ENCODE data around the gene LY6G6F. TPM values are rescaled to one million over a fixed set of nuclear protein-coding genes. Genes with fewer than 3 reads are reported as not detected.
A peak's percentile ranks its signal among the peaks of the same experiment; 100 is the strongest.

The LY6G6F gene
- total RNA-seq, 4 donors from 2014 or later, result not detected

- no peaks in the 10 kb centered on the region for H3K27me3 ChIP-seq
- H3K27ac ChIP-seq, result no peak overlapping the region
- in situ Hi-C loops (cut with MboI; ENCODE audit: low pct_ligation_motif_present in 1 of 4, low pct_unique_long_range_greater_than_20kb in 1 of 4, low sequenced_read_pairs in 3 of 4), result no loop called here
- no peak for TF ChIP-seq EP300 (IDR thresholded peaks at IDR 0.05; ENCODE audit: low read depth)
- TF ChIP-seq CTCF (IDR thresholded peaks at IDR 0.05), result no peak
- no peak for TF ChIP-seq POLR2AphosphoS5 (IDR thresholded peaks at IDR 0.05)
- no peak for TF ChIP-seq POLR2A (IDR thresholded peaks at IDR 0.05)
- H3K4me3 ChIP-seq, result no peak overlapping the region
- H3K36me3 ChIP-seq, result peaks cover 0 to 44% (median 21%) of the 10 kb centered on the region in 4 donors
- no peaks in the 10 kb centered on the region for H3K9me3 ChIP-seq
- no peaks in the 10 kb centered on the region for H3K4me1 ChIP-seq
- 90% methylated on average over 6 of the region's 6 CpGs; no CpG with 5 or more reads in 1 of the 2 donors for WGBS, 2 donors (ENCODE audit: low coverage in 1 of 2)
- no peak for DNase-seq
- intact Hi-C loops (cut with DNase I; ENCODE audit: low total_unique reads), result no loop called here
These were observed 13.1 kb upstream of the LY6G6F start for GRCh38 chr6:31693535-31693934.

GRCh38 chr6:31697555-31697954 lies 9.1 kb upstream of the LY6G6F start:
- no peak overlapping the region for H3K27ac ChIP-seq
- peaks cover 0 to 33% (median 12%) of the 10 kb centered on the region in 4 donors for H3K36me3 ChIP-seq
- 55 to 57% methylated on average over 3 of the region's 3 CpGs for WGBS, 2 donors (ENCODE audit: low coverage in 1 of 2)
- H3K9me3 ChIP-seq, result no peaks in the 10 kb centered on the region
- TF ChIP-seq POLR2A (IDR thresholded peaks at IDR 0.05), result no peak
- no peak for TF ChIP-seq POLR2AphosphoS5 (IDR thresholded peaks at IDR 0.05)
- H3K4me3 ChIP-seq, result no peak overlapping the region
- peaks cover 17 to 20% (median 18%) of the 10 kb centered on the region in 4 donors for H3K4me1 ChIP-seq
- in situ Hi-C loops (cut with MboI; ENCODE audit: low pct_ligation_motif_present in 1 of 4, low pct_unique_long_range_greater_than_20kb in 1 of 4, low sequenced_read_pairs in 3 of 4) (no loop called here), intact Hi-C loops (cut with DNase I; ENCODE audit: low total_unique reads) (no loop called here)
- no peak for DNase-seq
- H3K27me3 ChIP-seq, result no peaks in the 10 kb centered on the region

- Histone ChIP-seq H3K4me1 (peaks cover 17 to 27% (median 21%) of the 10 kb centered on the region in 4 donors), H3K9me3 (no peaks in the 10 kb centered on the region), H3K27ac (peak overlapping the region in 2 of 4 donors; percentile 2 to 98), H3K4me3 (no peak overlapping the region), H3K36me3 (peaks cover 0 to 15% (median 5%) of the 10 kb centered on the region in 4 donors), H3K27me3 (no peaks in the 10 kb centered on the region)
- DNase-seq, result no peak
- in situ Hi-C loops (cut with MboI; ENCODE audit: low pct_ligation_motif_present in 1 of 4, low pct_unique_long_range_greater_than_20kb in 1 of 4, low sequenced_read_pairs in 3 of 4) (no loop called here), intact Hi-C loops (cut with DNase I; ENCODE audit: low total_unique reads) (no loop called here)
- no peak for TF ChIP-seq EP300 (IDR thresholded peaks at IDR 0.05; ENCODE audit: low read depth)
- WGBS, 2 donors (ENCODE audit: low coverage in 1 of 2), result 47 to 64% methylated on average over 2 to 5 of the region's 5 CpGs
These were observed 5.8 kb upstream of the LY6G6F start for GRCh38 chr6:31700740-31701401.

- Histone ChIP-seq H3K27ac (peak overlapping the region; percentile 98 to 100 (median 99)), H3K36me3 (peaks cover 0 to 6% (median 3%) of the 10 kb centered on the region in 4 donors), H3K4me1 (peaks cover 17 to 27% (median 21%) of the 10 kb centered on the region in 4 donors), H3K4me3 (peak overlapping the region; percentile 66 to 99 (median 91)), H3K27me3 (no peaks in the 10 kb centered on the region), H3K9me3 (no peaks in the 10 kb centered on the region)
- intact Hi-C loops (cut with DNase I; ENCODE audit: low total_unique reads), result no loop called here
- no peak for DNase-seq
- no peak for TF ChIP-seq POLR2A (IDR thresholded peaks at IDR 0.05)
- TF ChIP-seq EP300 (IDR thresholded peaks at IDR 0.05; ENCODE audit: low read depth), result no peak
- no peak for TF ChIP-seq POLR2AphosphoS5 (IDR thresholded peaks at IDR 0.05)
- TF ChIP-seq CTCF (IDR thresholded peaks at IDR 0.05), result no peak
- WGBS, 2 donors (ENCODE audit: low coverage in 1 of 2), result 0 to 18% methylated on average over 4 to 7 of the region's 7 CpGs
- in situ Hi-C loops (cut with MboI; ENCODE audit: low pct_ligation_motif_present in 1 of 4, low pct_unique_long_range_greater_than_20kb in 1 of 4, low sequenced_read_pairs in 3 of 4), result no loop called here
These were observed 4.8 kb upstream of the LY6G6F start for GRCh38 chr6:31701666-31702404.

GRCh38 chr6:31702405-31702818 lies 4.3 kb upstream of the LY6G6F start:
- peak overlapping the region; percentile 98 to 100 (median 99) for H3K27ac ChIP-seq
- in situ Hi-C loops (cut with MboI; ENCODE audit: low pct_ligation_motif_present in 1 of 4, low pct_unique_long_range_greater_than_20kb in 1 of 4, low sequenced_read_pairs in 3 of 4) (no loop called here), intact Hi-C loops (cut with DNase I; ENCODE audit: low total_unique reads) (no loop called here)
- H3K4me1 ChIP-seq, result peaks cover 17 to 27% (median 21%) of the 10 kb centered on the region in 4 donors
- peaks cover 0 to 5% (median under 1%) of the 10 kb centered on the region in 4 donors for H3K36me3 ChIP-seq
- H3K9me3 ChIP-seq, result no peaks in the 10 kb centered on the region
- no peak for TF ChIP-seq EP300 (IDR thresholded peaks at IDR 0.05; ENCODE audit: low read depth)
- TF ChIP-seq POLR2AphosphoS5 (IDR thresholded peaks at IDR 0.05), result no peak
- TF ChIP-seq POLR2A (IDR thresholded peaks at IDR 0.05), result no peak
- TF ChIP-seq CTCF (IDR thresholded peaks at IDR 0.05), result no peak
- peak overlapping the region; percentile 66 to 99 (median 91) for H3K4me3 ChIP-seq
- WGBS, 2 donors (ENCODE audit: low coverage in 1 of 2), result 0 to 1% methylated on average over 3 to 10 of the region's 10 CpGs
- DNase-seq, result no peak
- H3K27me3 ChIP-seq, result no peaks in the 10 kb centered on the region

All from transverse colon (tissue), 4 donors.